Measurements from ENCODE around the gene RAB5IF.

DNA sequence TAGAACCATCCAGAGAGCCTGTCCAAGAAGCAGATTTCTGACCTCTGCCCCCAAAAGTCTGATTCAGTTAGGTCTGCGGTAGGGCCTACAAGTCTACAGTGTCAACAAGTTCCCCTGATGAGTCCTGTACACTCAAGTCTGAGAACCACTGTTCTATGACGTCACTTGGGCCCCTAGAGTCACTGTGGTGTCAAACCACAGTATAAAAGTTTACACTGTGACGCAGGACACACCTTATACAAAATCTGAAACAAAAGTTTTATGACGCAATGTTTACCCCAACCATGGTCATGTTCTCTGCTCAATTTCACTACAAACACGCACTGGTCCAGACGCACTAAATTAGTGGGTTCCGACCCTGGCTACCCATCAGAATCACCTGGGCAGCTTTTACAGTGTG is 22.5 kb downstream of the RAB5IF start:
- no peak for TF ChIP-seq TAF1 (IDR thresholded peaks at IDR 0.05; ENCODE audit: borderline replicate concordance, low read depth, low read length)
- TF ChIP-seq POLR2A (IDR thresholded peaks at IDR 0.05; ENCODE audit: low read depth, low read length) = no peak

All from GM12892 (cell line).